Endometrial microvascular endothelial cells (primary cell): ENCODE measurements around the gene MEIS3. TPM values are rescaled to one million over a fixed set of nuclear protein-coding genes. Genes with fewer than 3 reads are reported as not detected.

ENCODE experiments used
- total RNA-seq: library from RNA; depleted of rRNA; stranded (reverse); fragments of >200 nt; gene quantifications from one replicate; pipeline ENCODE4 v1.2.3, GENCODE V29; 2015; ENCODE audit errors: inconsistent ontology term

MEIS3 gene
- total RNA-seq, 1 donor from 2014 or later: not detected

Other genes with a start within 250 kb of the MEIS3 start
- gene BBC3, start 188.3 kb downstream of the MEIS3 start, total RNA-seq: 12.4 TPM
- 8.2 TPM for gene CCDC9, start 163.0 kb downstream of the MEIS3 start, total RNA-seq
- gene INAFM1, start 144.6 kb downstream of the MEIS3 start, total RNA-seq: not detected
- not detected for gene C5AR1, start 109.7 kb downstream of the MEIS3 start, total RNA-seq
- not detected for gene C5AR2, start 87.4 kb downstream of the MEIS3 start, total RNA-seq
- 20.0 TPM for gene DHX34, start 70.2 kb downstream of the MEIS3 start, total RNA-seq
- gene SLC8A2, start 52.4 kb upstream of the MEIS3 start, total RNA-seq: not detected
- gene KPTN, start 64.7 kb upstream of the MEIS3 start, total RNA-seq: 5.0 TPM
- gene NAPA, start 95.5 kb upstream of the MEIS3 start, total RNA-seq: 138 TPM
- gene ZNF541, start 153.6 kb upstream of the MEIS3 start, total RNA-seq: not detected
- 2.6 TPM for gene BICRA, start 189.6 kb upstream of the MEIS3 start, total RNA-seq